ENCODE data around the gene MTA3. TPM values are rescaled to one million over a fixed set of nuclear protein-coding genes. Genes with fewer than 3 reads are reported as not detected.
"Not testable (repeated sequence)": the region's sequence is repeated elsewhere in the genome, so short reads cannot be mapped to it uniquely, and the experiment has no call there.

Gene MTA3
- total RNA-seq, 1 donor from 2014 or later = 25.6 TPM

DNA sequence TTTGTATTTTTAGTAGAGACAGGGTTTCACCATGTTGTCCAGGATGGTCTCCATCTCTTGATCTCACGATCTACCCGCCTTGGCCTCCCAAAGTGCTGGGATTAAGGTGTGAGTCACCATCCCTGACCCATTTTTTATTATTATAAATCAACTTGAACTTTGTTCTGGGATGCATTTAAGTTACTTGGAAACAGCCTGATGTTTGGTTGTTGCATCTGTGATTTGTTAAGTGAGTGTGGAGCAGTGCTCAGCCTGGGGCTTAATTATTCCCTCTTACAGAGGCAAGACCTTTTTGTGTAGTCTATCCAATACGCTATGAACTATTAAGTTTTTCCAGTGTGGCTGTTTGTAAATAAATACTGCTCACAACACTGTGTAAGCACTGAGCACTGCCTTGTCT lies 32.6 kb downstream of the MTA3 start:
- ATAC-seq (ENCODE audit: poor library complexity) = no peak
- DNase-seq = no peak
- intact Hi-C loops (cut with DNase I) = no loop called here

DNA sequence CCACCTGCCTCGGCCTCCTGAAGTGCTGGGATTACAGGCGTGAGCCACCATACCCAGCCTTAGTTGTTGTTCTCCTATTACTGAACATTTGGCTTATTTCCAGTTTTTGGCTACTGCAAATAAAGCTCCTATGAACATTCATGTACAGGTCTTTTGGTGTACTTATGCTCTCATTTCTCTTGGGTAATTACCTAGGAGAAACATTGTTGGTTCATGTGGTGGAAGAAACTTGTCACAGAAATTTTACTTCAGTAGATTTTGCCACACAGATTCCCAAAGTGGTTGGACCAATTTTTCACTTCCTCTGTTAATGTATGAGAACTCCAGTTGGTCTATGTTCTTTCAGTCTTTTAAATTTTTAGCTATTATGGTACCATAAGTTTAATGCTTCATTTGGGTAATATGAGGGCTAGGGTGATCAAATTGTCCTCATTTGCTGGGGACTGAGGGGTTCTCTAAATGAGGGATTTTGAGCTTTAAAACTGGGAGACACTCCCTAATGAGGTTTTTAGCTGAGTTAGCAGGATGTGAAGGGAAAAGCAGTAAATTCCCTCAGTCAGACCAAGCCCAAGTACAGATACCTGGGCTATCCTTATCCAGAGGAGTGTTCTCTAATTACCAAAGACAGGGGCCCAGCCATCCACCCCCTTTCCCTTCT lies 33.9 kb downstream of the MTA3 start:
- DNase-seq (no peak), ATAC-seq (ENCODE audit: poor library complexity) (no peak)
- intact Hi-C loops (cut with DNase I) = no loop called here

DNA sequence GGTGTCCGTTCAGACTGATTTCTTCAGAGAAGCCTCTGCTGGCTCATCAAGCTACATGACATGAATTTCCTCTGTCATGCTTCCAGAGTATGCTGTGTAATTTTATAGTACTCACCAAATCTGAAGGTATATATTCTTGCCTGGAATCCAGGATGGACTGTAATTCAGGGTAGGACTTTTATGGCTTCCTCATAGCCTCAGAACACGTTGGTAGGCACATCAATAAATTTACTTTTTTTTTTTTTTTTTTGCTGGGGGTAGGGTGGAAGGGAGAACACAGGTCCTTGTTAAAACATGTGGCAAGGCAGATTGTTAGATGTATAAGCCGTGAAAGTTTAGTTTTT lies 34.4 kb downstream of the MTA3 start:
- DNase-seq = no peak
- ATAC-seq (ENCODE audit: poor library complexity) = peak; percentile 29
- intact Hi-C loops (cut with DNase I) = no loop called here

DNA sequence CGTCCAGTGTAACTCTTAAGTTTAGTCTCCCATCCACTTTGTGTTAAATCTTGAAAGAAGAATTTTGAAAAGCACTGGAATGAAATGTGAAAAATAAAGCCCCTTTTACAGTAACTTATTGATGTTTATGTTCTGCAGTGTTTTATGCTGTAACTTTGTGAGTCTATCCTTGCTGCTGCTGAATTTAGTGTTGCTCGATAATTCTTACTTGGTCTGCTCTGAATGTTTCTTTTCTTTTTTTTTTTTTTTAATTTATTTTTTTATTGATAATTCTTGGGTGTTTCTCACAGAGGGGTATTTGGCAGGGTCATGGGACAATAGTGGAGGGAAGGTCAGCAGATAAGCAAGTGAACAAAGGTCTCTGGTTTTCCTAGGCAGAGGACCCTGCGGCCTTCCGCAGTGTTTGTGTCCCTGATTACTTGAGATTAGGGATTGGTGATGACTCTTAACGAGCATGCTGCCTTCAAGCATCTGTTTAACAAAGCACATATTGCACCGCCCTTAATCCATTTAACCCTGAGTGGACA lies 36.0 kb downstream of the MTA3 start:
- intact Hi-C loops (cut with DNase I); ATAC-seq (ENCODE audit: poor library complexity); DNase-seq: not testable (repeated sequence)

DNA sequence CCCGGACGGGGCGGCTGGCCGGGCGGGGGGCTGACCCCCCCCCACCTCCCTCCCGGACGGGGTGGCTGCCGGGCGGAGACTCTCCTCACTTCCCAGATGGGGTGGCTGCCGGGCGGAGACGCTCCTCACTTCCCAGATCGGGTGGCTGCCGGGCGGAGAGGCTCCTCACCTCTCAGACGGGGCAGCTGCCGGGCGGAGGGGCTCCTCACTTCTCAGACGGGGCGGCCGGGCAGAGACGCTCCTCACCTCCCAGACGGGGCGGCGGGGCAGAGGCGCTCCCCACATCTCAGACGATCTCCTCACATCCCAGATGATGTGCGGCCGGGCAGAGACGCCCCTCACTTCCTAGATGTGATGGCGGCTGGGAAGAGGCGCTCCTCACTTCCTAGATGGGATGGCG lies 37.7 kb downstream of the MTA3 start:
- intact Hi-C loops (cut with DNase I); DNase-seq; ATAC-seq (ENCODE audit: poor library complexity): not testable (repeated sequence)

DNA sequence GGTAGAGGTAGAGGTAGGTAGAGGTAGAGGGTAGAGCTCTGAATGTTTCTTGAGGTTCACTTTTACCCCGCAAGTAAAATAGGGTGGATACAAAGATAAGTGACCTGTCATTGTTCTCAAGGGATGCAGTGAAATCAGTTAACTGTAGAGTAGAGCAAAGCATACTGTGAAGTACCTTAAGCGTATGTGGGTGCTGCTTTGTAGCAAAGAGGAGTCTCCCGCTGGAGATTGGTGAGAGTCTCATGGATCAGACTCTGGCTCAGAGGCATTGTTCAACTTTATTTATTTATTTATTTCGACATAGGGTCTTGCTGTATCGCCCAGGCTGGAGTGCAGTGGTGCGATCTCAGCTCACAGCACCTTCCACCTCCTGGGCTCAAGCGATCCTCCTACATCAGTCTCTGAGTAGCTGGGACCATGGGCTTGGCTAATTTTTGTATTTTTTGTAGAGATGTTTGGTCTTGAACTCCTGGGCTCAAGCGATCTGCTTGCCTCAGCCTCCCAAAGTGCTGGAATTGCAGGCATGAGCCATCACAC lies 38.7 kb downstream of the MTA3 start:
- ATAC-seq (ENCODE audit: poor library complexity) (no peak), DNase-seq (no peak)
- intact Hi-C loops (cut with DNase I) = no loop called here

DNA sequence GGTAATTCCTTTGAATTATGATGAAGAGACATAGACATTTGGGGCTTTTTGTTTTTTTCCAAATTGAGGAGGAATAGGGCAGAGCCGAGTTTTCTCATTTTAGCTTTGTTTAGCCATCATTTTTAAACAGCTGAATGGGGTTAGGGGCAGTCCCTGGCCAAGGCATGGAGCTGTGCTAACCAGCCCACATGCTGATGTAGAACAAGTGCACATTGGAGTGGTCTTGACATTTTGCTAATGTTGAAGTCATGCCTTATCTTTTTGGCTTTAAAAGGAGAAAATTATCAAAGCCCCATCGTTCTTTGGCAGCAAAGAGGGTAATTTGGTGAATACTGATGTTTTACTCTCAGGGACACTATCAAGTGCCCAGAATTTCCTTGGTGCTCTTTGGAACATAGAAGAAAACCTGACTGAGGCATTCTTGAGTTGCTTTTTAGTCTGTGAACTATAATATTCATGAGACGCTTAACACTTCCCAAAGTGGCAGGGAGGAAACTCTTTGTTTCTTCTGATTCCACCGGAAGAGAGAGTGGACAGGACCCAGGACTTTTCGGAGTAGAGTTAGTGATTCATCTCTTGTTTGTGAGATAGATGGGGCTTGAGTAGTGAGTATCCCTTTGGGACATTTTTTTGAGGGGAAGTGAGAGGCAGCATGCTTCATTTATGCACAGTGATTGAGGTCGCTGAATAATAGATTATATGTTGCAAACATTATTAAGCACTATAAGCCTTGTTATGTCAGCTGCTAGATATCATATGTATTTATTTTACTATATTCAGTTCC lies 45.0 kb downstream of the MTA3 start:
- intact Hi-C loops (cut with DNase I) = no loop called here
- ATAC-seq (ENCODE audit: poor library complexity) (no peak), DNase-seq (no peak)

DNA sequence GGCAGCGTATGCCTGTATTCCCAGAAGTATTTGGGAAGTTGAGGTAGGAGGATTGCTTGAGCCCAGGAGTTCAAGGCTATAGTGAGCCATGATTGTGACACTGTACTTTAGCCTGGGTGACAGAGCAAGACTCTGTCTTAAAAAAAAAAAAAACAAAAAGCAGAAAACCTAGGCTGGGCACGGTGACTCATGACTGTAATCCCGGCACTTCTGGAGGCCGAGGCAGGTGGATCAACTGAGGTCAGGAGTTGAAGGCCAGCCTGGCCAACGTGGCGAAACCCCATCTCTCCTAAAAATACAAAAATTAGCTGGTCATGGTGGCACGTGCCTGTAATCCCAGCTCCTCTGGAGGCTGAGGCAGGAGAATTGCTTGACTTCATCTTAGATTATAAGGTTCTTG lies 46.4 kb downstream of the MTA3 start:
- ATAC-seq (ENCODE audit: poor library complexity) (no peak), DNase-seq (no peak)
- intact Hi-C loops (cut with DNase I) = no loop called here

DNA sequence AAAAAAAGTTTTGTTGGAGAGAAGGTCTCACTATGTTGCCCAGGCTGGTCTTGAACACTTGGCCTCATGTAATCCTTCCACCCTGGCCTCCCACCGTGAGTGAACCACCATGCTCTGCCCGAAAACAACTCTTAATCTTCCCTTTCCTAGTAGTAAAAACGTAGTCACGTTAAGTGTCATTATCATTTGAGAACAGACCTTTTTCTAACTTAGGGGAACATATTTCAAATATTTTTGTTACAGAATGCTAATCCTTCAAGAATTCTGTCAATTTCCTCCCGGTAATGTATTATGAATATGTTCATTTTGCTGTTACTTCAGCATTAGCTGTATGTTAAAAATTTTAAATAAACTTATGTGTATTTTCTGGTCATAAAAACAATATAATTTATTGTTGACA lies 49.7 kb downstream of the MTA3 start:
- intact Hi-C loops (cut with DNase I) = no loop called here
- ATAC-seq (ENCODE audit: poor library complexity) = no peak
- no peak for DNase-seq

DNA sequence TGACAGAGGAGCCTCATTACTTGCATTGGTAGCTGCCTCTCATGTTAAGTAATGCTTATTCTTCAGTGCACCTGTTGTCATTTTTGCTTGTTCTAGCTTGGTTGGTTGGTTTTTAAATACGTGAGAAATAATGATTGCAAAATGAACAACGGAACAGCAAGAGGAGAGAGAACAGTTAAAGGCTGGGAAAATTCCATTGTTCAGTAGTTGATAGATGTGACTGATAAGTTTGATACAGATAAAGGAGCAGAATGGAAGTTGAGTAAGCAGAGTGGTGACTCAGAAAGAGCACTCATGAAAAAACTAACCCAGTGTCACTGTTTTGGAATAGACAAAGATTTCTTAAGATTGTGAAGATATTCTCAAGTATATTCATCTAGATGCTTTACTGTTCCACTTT lies 50.5 kb downstream of the MTA3 start:
- ATAC-seq (ENCODE audit: poor library complexity) = no peak
- intact Hi-C loops (cut with DNase I) = no loop called here
- DNase-seq = no peak

DNA sequence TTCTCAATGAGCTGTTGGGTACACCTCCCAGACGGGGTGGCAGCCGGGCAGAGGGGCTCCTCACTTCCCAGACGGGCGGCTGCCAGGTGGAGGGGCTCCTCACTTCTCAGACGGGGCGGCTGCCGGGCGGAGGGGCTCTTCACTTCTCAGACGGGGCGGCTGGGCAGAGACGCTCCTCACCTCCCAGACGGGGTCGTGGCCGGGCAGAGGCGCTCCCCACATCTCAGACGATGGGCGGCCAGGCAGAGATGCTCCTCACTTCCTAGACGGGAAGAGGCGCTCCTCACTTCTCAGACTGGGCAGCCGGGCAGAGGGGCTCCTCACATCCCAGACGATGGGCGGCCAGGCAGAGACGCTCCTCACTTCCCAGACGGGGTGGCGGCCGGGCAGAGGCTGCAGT lies 53.2 kb downstream of the MTA3 start:
- DNase-seq; ATAC-seq (ENCODE audit: poor library complexity); intact Hi-C loops (cut with DNase I): not testable (repeated sequence)

DNA sequence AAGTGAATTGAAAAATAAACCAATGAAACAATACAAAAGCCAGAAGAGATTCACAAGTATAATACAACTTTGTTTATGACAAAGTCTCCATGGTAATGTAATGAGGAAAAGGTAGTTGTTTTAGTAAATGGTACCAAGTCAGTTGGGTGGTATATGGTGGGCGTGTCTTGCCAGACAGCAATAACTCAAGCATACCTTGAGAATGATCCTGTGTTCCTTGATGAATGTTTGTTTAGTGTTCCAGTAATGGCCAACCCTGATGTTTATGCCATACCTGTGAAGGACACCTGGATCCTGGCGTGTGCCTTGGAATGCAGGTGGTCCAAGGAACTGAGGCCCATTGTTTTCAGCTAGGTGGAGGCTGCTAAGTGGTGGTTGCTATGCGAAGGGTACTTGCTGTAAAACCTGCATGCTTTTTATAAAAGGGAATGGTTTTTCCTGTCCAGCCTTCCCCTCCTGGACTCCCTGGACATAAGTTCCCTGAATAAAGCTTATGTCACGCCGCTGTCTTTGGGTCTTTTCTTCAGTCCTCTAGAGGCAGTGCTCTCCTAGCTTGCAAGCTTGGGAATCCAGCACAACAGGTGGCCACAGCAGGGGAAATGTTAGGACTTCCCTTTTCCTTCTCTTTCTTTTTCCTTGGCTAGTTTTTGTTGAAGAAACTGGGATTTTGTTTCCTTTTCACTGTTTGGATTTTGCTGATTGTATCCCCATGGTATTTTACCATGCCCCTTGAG lies 54.7 kb downstream of the MTA3 start:
- intact Hi-C loops (cut with DNase I) = no loop called here
- ATAC-seq (ENCODE audit: poor library complexity) = no peak

DNA sequence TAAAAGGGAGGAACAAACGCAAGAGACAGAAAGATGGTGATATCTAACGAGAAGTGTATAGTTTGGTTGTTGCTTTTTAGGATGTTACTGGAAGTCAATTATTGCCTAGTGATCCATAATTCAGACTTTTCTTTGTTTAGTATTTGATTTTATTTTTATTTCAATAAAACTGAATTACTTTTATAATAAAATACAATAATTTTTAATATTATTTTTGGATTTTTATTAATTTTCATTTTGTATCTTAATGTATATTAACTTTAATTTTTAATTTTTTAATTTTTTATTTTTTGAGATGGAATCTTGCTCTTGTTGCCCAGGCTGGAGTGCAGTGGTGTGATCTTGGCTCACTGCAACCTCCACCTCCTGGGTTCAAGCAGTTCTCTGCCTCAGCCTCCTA lies 55.6 kb downstream of the MTA3 start:
- no peak for ATAC-seq (ENCODE audit: poor library complexity)
- DNase-seq = no peak
- intact Hi-C loops (cut with DNase I) = no loop called here

More for the DNA sequence above, 54.7 kb downstream of the MTA3 start:
- DNase-seq = no peak

DNA sequence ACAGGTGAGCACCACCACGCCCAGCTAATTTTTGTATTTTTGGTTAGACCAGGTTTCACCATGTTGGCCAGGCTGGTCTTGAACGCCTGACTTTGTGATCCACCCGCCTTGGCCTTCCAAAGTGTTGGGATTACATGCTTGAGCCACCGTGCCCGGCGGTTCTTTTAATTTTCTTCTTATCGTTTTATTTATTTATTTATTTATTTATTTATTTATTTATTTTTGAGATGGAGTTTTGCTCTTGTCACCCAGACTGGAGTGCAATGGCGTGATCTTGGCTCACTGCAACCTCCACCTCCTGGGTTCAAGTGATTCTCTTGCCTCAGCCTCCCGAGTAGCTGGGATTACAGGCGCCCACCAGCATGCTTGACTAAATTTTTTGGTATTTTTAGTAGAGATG lies 59.6 kb downstream of the MTA3 start:
- DNase-seq; ATAC-seq (ENCODE audit: poor library complexity); intact Hi-C loops (cut with DNase I): not testable (repeated sequence)

DNA sequence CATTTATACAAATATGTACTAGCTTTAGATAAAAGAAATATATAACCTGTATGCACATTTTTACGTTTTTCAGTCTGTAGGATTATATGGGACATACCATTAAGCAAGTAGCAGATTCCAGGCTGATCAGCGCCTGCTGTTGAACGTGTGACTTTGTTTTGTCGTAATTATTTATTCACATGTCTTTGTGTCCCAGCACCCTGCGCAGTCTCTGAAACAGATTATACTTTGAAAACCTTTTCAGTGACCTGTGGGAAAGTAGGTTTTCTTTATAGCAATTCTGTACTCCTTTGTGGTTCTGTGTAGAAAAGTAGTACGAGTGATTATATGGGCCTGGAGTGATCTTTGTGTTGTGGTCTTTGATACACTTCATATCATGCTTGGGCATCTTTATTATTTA lies 68.5 kb downstream of the MTA3 start:
- intact Hi-C loops (cut with DNase I) = no loop called here
- ATAC-seq (ENCODE audit: poor library complexity) (no peak), DNase-seq (no peak)

DNA sequence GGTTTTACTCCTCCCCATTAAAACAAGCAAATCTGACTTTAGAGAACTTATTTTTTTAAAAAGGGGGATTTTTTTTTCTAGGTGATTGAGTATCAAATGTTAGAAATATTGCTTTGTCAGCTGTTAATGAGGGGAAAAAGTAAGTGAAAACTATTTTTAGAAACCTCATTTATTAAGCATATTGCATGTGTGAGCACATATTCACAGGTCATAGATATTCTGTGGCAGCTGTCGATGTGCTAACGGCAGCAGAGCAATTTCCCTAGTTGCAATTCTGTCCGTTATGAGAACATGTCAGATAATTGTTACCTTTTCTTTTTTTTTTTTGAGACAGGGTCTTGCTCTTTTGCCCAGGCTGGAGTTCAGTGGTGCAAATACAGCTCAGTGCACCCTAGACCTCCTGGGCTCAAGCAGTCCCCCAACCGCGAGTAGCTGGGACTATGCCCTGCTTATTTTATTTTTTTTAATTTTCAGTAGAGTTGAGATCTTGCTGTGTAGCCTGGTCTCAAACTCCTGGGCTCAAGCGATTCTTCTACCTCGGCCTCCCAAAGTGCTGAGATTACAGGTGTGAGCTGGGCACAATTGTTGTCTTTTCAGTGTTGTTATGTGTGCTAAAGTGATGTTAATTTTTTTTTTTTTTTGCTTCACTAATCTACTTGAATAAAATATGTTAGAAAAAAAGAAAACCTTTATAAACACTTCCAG lies 69.8 kb downstream of the MTA3 start:
- DNase-seq (no peak), ATAC-seq (ENCODE audit: poor library complexity) (no peak)
- intact Hi-C loops (cut with DNase I) = no loop called here

DNA sequence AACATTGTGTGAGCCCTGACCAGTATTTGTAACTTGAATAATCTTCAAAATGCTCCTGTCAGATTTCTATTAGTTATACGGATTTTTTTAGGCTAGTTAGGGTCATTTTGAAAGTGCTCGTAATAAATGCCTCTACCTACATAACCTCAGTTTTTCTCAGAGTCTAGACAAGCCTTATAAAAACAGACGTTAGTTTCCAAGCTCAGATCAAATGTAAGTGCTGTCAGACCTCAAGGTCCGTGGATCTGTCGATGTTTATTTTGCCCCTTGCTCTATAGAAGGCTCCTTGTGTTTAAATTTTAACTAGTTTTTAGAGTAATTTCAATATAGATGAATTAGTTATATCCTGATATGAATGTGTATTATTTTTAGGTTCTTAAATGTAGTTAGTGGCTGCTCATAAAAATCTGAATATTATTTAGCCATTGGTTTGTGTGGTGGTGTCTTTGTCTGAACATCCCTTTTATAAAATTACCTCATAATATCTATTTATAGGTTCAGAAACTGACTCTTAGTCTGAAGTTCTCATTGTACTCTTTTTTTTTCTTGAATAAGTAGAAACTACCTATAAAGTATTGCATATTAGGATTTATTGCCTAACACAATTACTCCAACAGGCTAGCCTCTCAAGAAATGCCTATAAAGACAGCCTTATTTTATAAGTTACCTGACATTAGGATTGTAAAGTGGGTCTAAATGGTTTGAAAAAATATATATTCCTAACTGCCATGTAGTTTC lies 71.1 kb downstream of the MTA3 start:
- ATAC-seq (ENCODE audit: poor library complexity) (no peak), DNase-seq (no peak)
- intact Hi-C loops (cut with DNase I) = no loop called here

DNA sequence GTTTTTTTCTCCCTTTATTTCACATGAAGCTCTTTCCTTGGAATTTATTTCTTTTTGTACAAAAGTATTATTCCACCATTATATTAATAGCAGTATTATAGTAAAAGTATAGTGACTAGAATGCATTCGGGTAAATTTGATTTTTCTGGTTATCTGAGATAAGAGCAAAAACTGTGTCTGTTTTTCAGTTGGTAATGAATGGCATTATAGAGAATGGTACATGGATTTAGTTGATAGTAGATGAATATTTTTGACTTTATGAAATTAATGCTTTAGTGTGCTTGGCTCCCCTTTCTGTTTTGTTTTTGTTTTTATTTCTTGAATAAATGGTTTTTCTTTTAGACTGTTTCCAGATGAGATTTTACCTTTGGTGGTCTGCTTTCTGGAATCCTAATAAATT lies 71.8 kb downstream of the MTA3 start:
- intact Hi-C loops (cut with DNase I) = no loop called here
- ATAC-seq (ENCODE audit: poor library complexity) = no peak
- DNase-seq = no peak
